ENCODE results near the gene VAV3. TPM values are rescaled to one million over a fixed set of nuclear protein-coding genes. Genes with fewer than 3 reads are reported as not detected.

The VAV3 gene
- total and polyA plus RNA-seq, 10 of the 15 experiments (the other 5 are each of a cell fraction or from before 2014, with no cell fraction given) = 0.84 to 5.5 (median 3.4) TPM

GRCh38 chr1:107930292-107930691 is 34.7 kb downstream of the VAV3 start (continued):
- no peak for TF ChIP-seq NR2C2 (IDR thresholded peaks at IDR 0.05; ENCODE audit: borderline replicate concordance, control insufficient read depth, insufficient read length, low read depth)
- TF ChIP-seq MAX (IDR thresholded peaks at IDR 0.05; ENCODE audit: low read depth, low read length) = no peak
- TF ChIP-seq TBL1XR1 (IDR thresholded peaks at IDR 0.05; ENCODE audit: low read depth, low read length) = no peak
- TF ChIP-seq BRCA1 (IDR thresholded peaks at IDR 0.05; ENCODE audit: low read depth, low read length) = no peak
- TF ChIP-seq NFIC (IDR thresholded peaks at IDR 0.05; ENCODE audit: low read depth, low read length) = peak; percentile 80; the same call in 1 of the 2 replicates
- TF ChIP-seq PAX8 (IDR thresholded peaks at IDR 0.05) = no peak
- no peak for TF ChIP-seq ZSCAN29 (IDR thresholded peaks at IDR 0.05)
- TF ChIP-seq SMAD5 (IDR thresholded peaks at IDR 0.05; ENCODE audit: low read depth) = no peak
- TF ChIP-seq NRF1 (conservative IDR thresholded peaks at IDR 0.05; ENCODE audit: low read depth, low read length) = no peak
- peak; percentile 47; the same call in 1 of the 2 replicates for TF ChIP-seq CREM (IDR thresholded peaks at IDR 0.05; ENCODE audit: low read depth)
- peak; percentile 22; the same call in 1 of the 2 replicates for TF ChIP-seq GABPA (IDR thresholded peaks at IDR 0.05; ENCODE audit: low read depth)
- no peak for TF ChIP-seq BACH1 (IDR thresholded peaks at IDR 0.05; ENCODE audit: borderline replicate concordance)

- Histone ChIP-seq H3K27ac (ENCODE audit: control insufficient read depth, insufficient read depth) (no peak overlapping the region), H2AFZ (ENCODE audit: control insufficient read depth, low read depth, low read length) (no peak overlapping the region), H3K79me2 (ENCODE audit: control insufficient read depth, insufficient read depth, low read length) (no peaks in the 10 kb centered on the region; the same call in 1 of the 2 replicates), H3K4me3 (no peak overlapping the region), H3K36me3 (ENCODE audit: control insufficient read depth in 2 of 2, insufficient read depth in 2 of 2, low read length in 1 of 2) (no peaks in the 10 kb centered on the region), H3K27me3 (replicated peaks in 1 of 2; ENCODE audit: control insufficient read depth in 2 of 2, insufficient read depth in 2 of 2, low read length in 1 of 2) (no peaks in the 10 kb centered on the region), H4K20me1 (ENCODE audit: control insufficient read depth, insufficient read depth) (no peaks in the 10 kb centered on the region), H3K9me3 (replicated peaks; ENCODE audit: control insufficient read depth, insufficient read depth, low read length) (no peaks in the 10 kb centered on the region), H3K4me2 (ENCODE audit: control insufficient read depth, insufficient read depth) (no peak overlapping the region), H3K4me1 (ENCODE audit: control insufficient read depth, insufficient read depth, low read length) (peaks cover 7% of the 10 kb centered on the region), H3K9ac (ENCODE audit: control insufficient read depth, insufficient read depth, low read length) (no peak overlapping the region)
- WGBS (ENCODE audit: insufficient coverage, insufficient replicate concordance, low lambda C conversion rate, missing lambda C conversion rate) = 72% methylated on average over 2 of the region's 2 CpGs
- no TSS peak for BruUV-seq (replicated peaks)
- POLR2A ChIA-PET = no interaction called here
- intact Hi-C loops (cut with micrococcal nuclease; ENCODE audit: unreplicated experiment) = no loop called here
- in situ Hi-C loops (cut with MboI) = no loop called here
- CTCF ChIA-PET = no interaction called here
- RAD21 ChIA-PET (ENCODE audit: unreplicated experiment) = interaction anchor here (0.9 kb wide), 1 partner anchor 10 kb away, joined by 3 read pairs; no protein-coding TSS in a partner anchor
- no peak for ATAC-seq
- SMC1A ChIA-PET (ENCODE audit: uncharacterized antibody, unreplicated experiment) = interaction anchor here (0.7 to 0.9 kb wide), 2 partner anchors 28 to 129 kb away, joined by 3 read pairs; no protein-coding TSS in a partner anchor
- FAIRE-seq = no peak
- DNase-seq (ENCODE audit: low read depth, low spot score) = no peak
- TF ChIP-seq MAX (IDR thresholded peaks at IDR 0.05; ENCODE audit: low read depth, low read length) (no peak), EP300 (IDR thresholded peaks at IDR 0.05; ENCODE audit: borderline replicate concordance in 1 of 2, control insufficient read depth in 1 of 2, low read depth in 2 of 2, low read length in 2 of 2) (no peak), ZNF687 (IDR thresholded peaks at IDR 0.05) (no peak), CEBPB (IDR thresholded peaks at IDR 0.05; ENCODE audit: borderline replicate concordance in 1 of 2, low read depth in 2 of 2, low read length in 2 of 2) (no peak), KAT2A (conservative IDR thresholded peaks at IDR 0.05; ENCODE audit: control insufficient read depth, low read depth, low read length) (no peak), JUNB (IDR thresholded peaks at IDR 0.05) (no peak), HDGF (IDR thresholded peaks at IDR 0.05) (no peak), SP1 (IDR thresholded peaks at IDR 0.05; ENCODE audit: low read depth, low read length) (no peak), RCOR1 (conservative IDR thresholded peaks at IDR 0.05; ENCODE audit: low read depth, low read length) (no peak), TBL1XR1 (IDR thresholded peaks at IDR 0.05; ENCODE audit: low read depth, low read length) (no peak), RB1 (IDR thresholded peaks at IDR 0.05; ENCODE audit: borderline replicate concordance) (no peak)
Observed at GRCh38 chr1:107927820-107928219, 37.2 kb downstream of the VAV3 start.

Measured in GM12878 (cell line).